A673 (cell line): ENCODE results near the gene MET.

ENCODE experiments used
- EZH2 ChIP-seq: fragments of 200-600 bp; sonication (generic); IDR thresholded peaks from 2 replicates; pipeline ENCODE4 v1.6.1; 2017; ENCODE audit warnings: borderline replicate concordance, low read depth, mild to moderate bottlenecking, mixed read lengths, antibody characterized with exemption, low read length; ENCODE audit not compliant: poor library complexity, severe bottlenecking
- TF ChIP-seq, protein P1 (sequence below): fragments of 300-800, 200-600 bp; sonication (generic); conservative IDR thresholded peaks from 2 replicates; pipeline ENCODE4 v1.5.1; 2017; ENCODE audit warnings: low read depth, mild to moderate bottlenecking, antibody characterized with exemption, low read length, moderate library complexity, mixed read lengths

DNA sequence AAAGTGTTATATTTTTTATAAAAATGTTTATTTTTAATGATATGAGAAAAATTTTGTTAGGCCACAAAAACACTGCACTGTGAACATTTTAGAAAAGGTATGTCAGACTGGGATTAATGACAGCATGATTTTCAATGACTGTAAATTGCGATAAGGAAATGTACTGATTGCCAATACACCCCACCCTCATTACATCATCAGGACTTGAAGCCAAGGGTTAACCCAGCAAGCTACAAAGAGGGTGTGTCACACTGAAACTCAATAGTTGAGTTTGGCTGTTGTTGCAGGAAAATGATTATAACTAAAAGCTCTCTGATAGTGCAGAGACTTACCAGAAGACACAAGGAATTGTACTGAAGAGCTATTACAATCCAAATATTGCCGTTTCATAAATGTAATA, 125.6 kb downstream of the MET start:
- TF ChIP-seq, protein P1, sequence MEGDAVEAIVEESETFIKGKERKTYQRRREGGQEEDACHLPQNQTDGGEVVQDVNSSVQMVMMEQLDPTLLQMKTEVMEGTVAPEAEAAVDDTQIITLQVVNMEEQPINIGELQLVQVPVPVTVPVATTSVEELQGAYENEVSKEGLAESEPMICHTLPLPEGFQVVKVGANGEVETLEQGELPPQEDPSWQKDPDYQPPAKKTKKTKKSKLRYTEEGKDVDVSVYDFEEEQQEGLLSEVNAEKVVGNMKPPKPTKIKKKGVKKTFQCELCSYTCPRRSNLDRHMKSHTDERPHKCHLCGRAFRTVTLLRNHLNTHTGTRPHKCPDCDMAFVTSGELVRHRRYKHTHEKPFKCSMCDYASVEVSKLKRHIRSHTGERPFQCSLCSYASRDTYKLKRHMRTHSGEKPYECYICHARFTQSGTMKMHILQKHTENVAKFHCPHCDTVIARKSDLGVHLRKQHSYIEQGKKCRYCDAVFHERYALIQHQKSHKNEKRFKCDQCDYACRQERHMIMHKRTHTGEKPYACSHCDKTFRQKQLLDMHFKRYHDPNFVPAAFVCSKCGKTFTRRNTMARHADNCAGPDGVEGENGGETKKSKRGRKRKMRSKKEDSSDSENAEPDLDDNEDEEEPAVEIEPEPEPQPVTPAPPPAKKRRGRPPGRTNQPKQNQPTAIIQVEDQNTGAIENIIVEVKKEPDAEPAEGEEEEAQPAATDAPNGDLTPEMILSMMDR, result no peak
- TF ChIP-seq EZH2, result no peak
